Measurements from ENCODE around the gene PLCH2.

The PLCH2 gene

GRCh38 chr1:2445162-2445822 lies 30.8 kb upstream of the PLCH2 start:
- peaks cover 37% of the 10 kb centered on the region for H3K4me1 ChIP-seq (ENCODE audit: insufficient read depth, low read length)
- H3K27me3 ChIP-seq (ENCODE audit: insufficient read depth, low read length), result peaks cover 42% of the 10 kb centered on the region
- no peaks in the 10 kb centered on the region for H3K36me3 ChIP-seq (ENCODE audit: insufficient read depth, low read length)
- H3K4me3 ChIP-seq (ENCODE audit: low read length), result no peak overlapping the region
- no peak overlapping the region for H2AFZ ChIP-seq (ENCODE audit: low read depth, low read length)
- H3K9me3 ChIP-seq (ENCODE audit: low read length), result no peaks in the 10 kb centered on the region

- H3K4me1 ChIP-seq (ENCODE audit: insufficient read depth, low read length), result peaks cover 37% of the 10 kb centered on the region
Measured at GRCh38 chr1:2445823-2446215, 30.3 kb upstream of the PLCH2 start.

GRCh38 chr1:2446394-2446793 lies 29.7 kb upstream of the PLCH2 start:
- Histone ChIP-seq H3K4me3 (ENCODE audit: low read length) (no peak overlapping the region), H3K4me1 (ENCODE audit: insufficient read depth, low read length) (peaks cover 39% of the 10 kb centered on the region), H3K36me3 (ENCODE audit: insufficient read depth, low read length) (no peaks in the 10 kb centered on the region), H2AFZ (ENCODE audit: low read depth, low read length) (no peak overlapping the region), H3K27me3 (ENCODE audit: insufficient read depth, low read length) (peaks cover 42% of the 10 kb centered on the region), H3K9me3 (ENCODE audit: low read length) (no peaks in the 10 kb centered on the region)

More at GRCh38 chr1:2445823-2446215, 30.3 kb upstream of the PLCH2 start:
- Histone ChIP-seq H3K36me3 (ENCODE audit: insufficient read depth, low read length) (no peaks in the 10 kb centered on the region), H3K27me3 (ENCODE audit: insufficient read depth, low read length) (peaks cover 41% of the 10 kb centered on the region), H2AFZ (ENCODE audit: low read depth, low read length) (no peak overlapping the region), H3K4me3 (ENCODE audit: low read length) (no peak overlapping the region), H3K9me3 (ENCODE audit: low read length) (no peaks in the 10 kb centered on the region)

GRCh38 chr1:2446861-2447260 lies 29.2 kb upstream of the PLCH2 start:
- Histone ChIP-seq H3K36me3 (ENCODE audit: insufficient read depth, low read length) (no peaks in the 10 kb centered on the region), H3K4me1 (ENCODE audit: insufficient read depth, low read length) (peaks cover 41% of the 10 kb centered on the region), H3K4me3 (ENCODE audit: low read length) (no peak overlapping the region), H2AFZ (ENCODE audit: low read depth, low read length) (no peak overlapping the region), H3K27me3 (ENCODE audit: insufficient read depth, low read length) (peaks cover 37% of the 10 kb centered on the region), H3K9me3 (ENCODE audit: low read length) (no peaks in the 10 kb centered on the region)

GRCh38 chr1:2447276-2448097 lies 28.6 kb upstream of the PLCH2 start:
- H3K4me3 ChIP-seq (ENCODE audit: low read length), result no peak overlapping the region
- H3K36me3 ChIP-seq (ENCODE audit: insufficient read depth, low read length), result no peaks in the 10 kb centered on the region
- H3K4me1 ChIP-seq (ENCODE audit: insufficient read depth, low read length), result peaks cover 47% of the 10 kb centered on the region
- peaks cover 34% of the 10 kb centered on the region for H3K27me3 ChIP-seq (ENCODE audit: insufficient read depth, low read length)
- H2AFZ ChIP-seq (ENCODE audit: low read depth, low read length), result no peak overlapping the region
- no peaks in the 10 kb centered on the region for H3K9me3 ChIP-seq (ENCODE audit: low read length)

- H3K36me3 ChIP-seq (ENCODE audit: insufficient read depth, low read length), result no peaks in the 10 kb centered on the region
- no peak overlapping the region for H3K4me3 ChIP-seq (ENCODE audit: low read length)
- H3K9me3 ChIP-seq (ENCODE audit: low read length), result no peaks in the 10 kb centered on the region
- H2AFZ ChIP-seq (ENCODE audit: low read depth, low read length), result no peak overlapping the region
- peaks cover 44% of the 10 kb centered on the region for H3K4me1 ChIP-seq (ENCODE audit: insufficient read depth, low read length)
- peaks cover 33% of the 10 kb centered on the region for H3K27me3 ChIP-seq (ENCODE audit: insufficient read depth, low read length)
Measured at GRCh38 chr1:2448098-2448445, 28.0 kb upstream of the PLCH2 start.

- peaks cover 45% of the 10 kb centered on the region for H3K4me1 ChIP-seq (ENCODE audit: insufficient read depth, low read length)
- no peak overlapping the region for H3K4me3 ChIP-seq (ENCODE audit: low read length)
- no peaks in the 10 kb centered on the region for H3K9me3 ChIP-seq (ENCODE audit: low read length)
- H3K36me3 ChIP-seq (ENCODE audit: insufficient read depth, low read length), result no peaks in the 10 kb centered on the region
- H2AFZ ChIP-seq (ENCODE audit: low read depth, low read length), result no peak overlapping the region
- peaks cover 22% of the 10 kb centered on the region for H3K27me3 ChIP-seq (ENCODE audit: insufficient read depth, low read length)
Measured at GRCh38 chr1:2449636-2450454, 26.2 kb upstream of the PLCH2 start.

GRCh38 chr1:2451741-2452140 lies 24.3 kb upstream of the PLCH2 start:
- Histone ChIP-seq H3K4me3 (ENCODE audit: low read length) (no peak overlapping the region), H3K27me3 (ENCODE audit: insufficient read depth, low read length) (peaks cover 24% of the 10 kb centered on the region), H2AFZ (ENCODE audit: low read depth, low read length) (no peak overlapping the region), H3K36me3 (ENCODE audit: insufficient read depth, low read length) (no peaks in the 10 kb centered on the region), H3K4me1 (ENCODE audit: insufficient read depth, low read length) (peaks cover 32% of the 10 kb centered on the region), H3K9me3 (ENCODE audit: low read length) (no peaks in the 10 kb centered on the region)

GRCh38 chr1:2452201-2452931 lies 23.7 kb upstream of the PLCH2 start:
- H3K4me1 ChIP-seq (ENCODE audit: insufficient read depth, low read length), result peaks cover 25% of the 10 kb centered on the region
- H3K27me3 ChIP-seq (ENCODE audit: insufficient read depth, low read length), result peaks cover 30% of the 10 kb centered on the region
- H3K9me3 ChIP-seq (ENCODE audit: low read length), result no peaks in the 10 kb centered on the region
- H2AFZ ChIP-seq (ENCODE audit: low read depth, low read length), result no peak overlapping the region
- H3K36me3 ChIP-seq (ENCODE audit: insufficient read depth, low read length), result no peaks in the 10 kb centered on the region
- H3K4me3 ChIP-seq (ENCODE audit: low read length), result no peak overlapping the region

GRCh38 chr1:2452932-2453315 lies 23.2 kb upstream of the PLCH2 start:
- Histone ChIP-seq H2AFZ (ENCODE audit: low read depth, low read length) (no peak overlapping the region), H3K4me1 (ENCODE audit: insufficient read depth, low read length) (peaks cover 20% of the 10 kb centered on the region), H3K9me3 (ENCODE audit: low read length) (no peaks in the 10 kb centered on the region), H3K27me3 (ENCODE audit: insufficient read depth, low read length) (peaks cover 35% of the 10 kb centered on the region), H3K4me3 (ENCODE audit: low read length) (no peak overlapping the region), H3K36me3 (ENCODE audit: insufficient read depth, low read length) (no peaks in the 10 kb centered on the region)

- Histone ChIP-seq H3K4me3 (ENCODE audit: low read length) (no peak overlapping the region), H3K27me3 (ENCODE audit: insufficient read depth, low read length) (peaks cover 42% of the 10 kb centered on the region), H3K36me3 (ENCODE audit: insufficient read depth, low read length) (no peaks in the 10 kb centered on the region), H3K9me3 (ENCODE audit: low read length) (no peaks in the 10 kb centered on the region), H2AFZ (ENCODE audit: low read depth, low read length) (no peak overlapping the region), H3K4me1 (ENCODE audit: insufficient read depth, low read length) (peaks cover 15% of the 10 kb centered on the region)
Measured at GRCh38 chr1:2454227-2454626, 21.9 kb upstream of the PLCH2 start.

- peaks cover 47% of the 10 kb centered on the region for H3K27me3 ChIP-seq (ENCODE audit: insufficient read depth, low read length)
- H2AFZ ChIP-seq (ENCODE audit: low read depth, low read length), result no peak overlapping the region
- H3K4me3 ChIP-seq (ENCODE audit: low read length), result no peak overlapping the region
- peaks cover 15% of the 10 kb centered on the region for H3K4me1 ChIP-seq (ENCODE audit: insufficient read depth, low read length)
- H3K36me3 ChIP-seq (ENCODE audit: insufficient read depth, low read length), result no peaks in the 10 kb centered on the region
- no peaks in the 10 kb centered on the region for H3K9me3 ChIP-seq (ENCODE audit: low read length)
Measured at GRCh38 chr1:2455757-2456156, 20.3 kb upstream of the PLCH2 start.

All from neuron (in vitro differentiated cells).